HG03469 (cell line): ENCODE data around the gene CIZ1.
A peak's percentile ranks its signal among the peaks of the same experiment; 100 is the strongest.
"Not testable (repeated sequence)": the region's sequence is repeated elsewhere in the genome, so short reads cannot be mapped to it uniquely, and the experiment has no call there.

Experiments
- ATAC-seq: cut with Tn5 transposase; IDR thresholded peaks from one replicate; pipeline ENCODE4 v1.9.1; 2021; ENCODE audit warnings: mild to moderate bottlenecking, moderate library complexity, moderate number of reproducible peaks; ENCODE audit not compliant: unreplicated experiment

CIZ1 gene, protein sequence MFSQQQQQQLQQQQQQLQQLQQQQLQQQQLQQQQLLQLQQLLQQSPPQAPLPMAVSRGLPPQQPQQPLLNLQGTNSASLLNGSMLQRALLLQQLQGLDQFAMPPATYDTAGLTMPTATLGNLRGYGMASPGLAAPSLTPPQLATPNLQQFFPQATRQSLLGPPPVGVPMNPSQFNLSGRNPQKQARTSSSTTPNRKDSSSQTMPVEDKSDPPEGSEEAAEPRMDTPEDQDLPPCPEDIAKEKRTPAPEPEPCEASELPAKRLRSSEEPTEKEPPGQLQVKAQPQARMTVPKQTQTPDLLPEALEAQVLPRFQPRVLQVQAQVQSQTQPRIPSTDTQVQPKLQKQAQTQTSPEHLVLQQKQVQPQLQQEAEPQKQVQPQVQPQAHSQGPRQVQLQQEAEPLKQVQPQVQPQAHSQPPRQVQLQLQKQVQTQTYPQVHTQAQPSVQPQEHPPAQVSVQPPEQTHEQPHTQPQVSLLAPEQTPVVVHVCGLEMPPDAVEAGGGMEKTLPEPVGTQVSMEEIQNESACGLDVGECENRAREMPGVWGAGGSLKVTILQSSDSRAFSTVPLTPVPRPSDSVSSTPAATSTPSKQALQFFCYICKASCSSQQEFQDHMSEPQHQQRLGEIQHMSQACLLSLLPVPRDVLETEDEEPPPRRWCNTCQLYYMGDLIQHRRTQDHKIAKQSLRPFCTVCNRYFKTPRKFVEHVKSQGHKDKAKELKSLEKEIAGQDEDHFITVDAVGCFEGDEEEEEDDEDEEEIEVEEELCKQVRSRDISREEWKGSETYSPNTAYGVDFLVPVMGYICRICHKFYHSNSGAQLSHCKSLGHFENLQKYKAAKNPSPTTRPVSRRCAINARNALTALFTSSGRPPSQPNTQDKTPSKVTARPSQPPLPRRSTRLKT

DNA sequence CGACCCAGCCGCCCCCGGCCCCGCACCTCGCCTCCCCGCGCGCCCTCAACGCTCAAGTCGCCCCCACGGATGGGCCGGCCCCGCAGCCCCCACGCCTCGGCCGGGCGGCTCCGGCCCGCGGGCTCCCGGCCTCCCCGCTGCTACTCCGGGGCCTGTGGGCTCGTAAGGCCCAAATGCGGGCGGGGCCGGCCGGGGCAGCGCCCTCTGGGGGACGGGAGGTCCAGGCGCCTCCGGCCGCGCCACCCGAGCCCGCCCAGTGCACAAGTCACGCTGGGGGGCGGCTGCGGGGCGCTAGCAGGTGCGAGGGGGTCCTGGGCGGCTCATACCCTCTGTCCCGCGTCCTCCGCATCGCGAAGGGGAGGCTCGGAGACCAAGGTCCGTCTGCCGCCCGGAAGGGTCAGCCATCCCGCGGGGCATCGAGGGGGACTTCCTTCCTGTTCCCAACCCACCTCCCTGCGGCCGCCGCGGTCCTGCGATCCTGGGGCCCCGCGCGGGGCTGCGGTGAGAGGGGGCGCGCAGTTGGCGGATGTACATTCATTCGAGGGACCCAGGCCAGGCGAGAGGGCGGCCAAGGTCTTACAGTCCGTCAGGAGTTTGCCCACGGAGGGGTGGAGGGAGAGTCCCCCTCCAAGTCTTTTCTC, at the start of gene CIZ1:
TSS of gene CIZ1 (minus strand) at position 167 of the 641 bp plus-strand sequence. CDS start 715 bp downstream, outside the sequence.
- ATAC-seq, result peak; percentile 53

DNA sequence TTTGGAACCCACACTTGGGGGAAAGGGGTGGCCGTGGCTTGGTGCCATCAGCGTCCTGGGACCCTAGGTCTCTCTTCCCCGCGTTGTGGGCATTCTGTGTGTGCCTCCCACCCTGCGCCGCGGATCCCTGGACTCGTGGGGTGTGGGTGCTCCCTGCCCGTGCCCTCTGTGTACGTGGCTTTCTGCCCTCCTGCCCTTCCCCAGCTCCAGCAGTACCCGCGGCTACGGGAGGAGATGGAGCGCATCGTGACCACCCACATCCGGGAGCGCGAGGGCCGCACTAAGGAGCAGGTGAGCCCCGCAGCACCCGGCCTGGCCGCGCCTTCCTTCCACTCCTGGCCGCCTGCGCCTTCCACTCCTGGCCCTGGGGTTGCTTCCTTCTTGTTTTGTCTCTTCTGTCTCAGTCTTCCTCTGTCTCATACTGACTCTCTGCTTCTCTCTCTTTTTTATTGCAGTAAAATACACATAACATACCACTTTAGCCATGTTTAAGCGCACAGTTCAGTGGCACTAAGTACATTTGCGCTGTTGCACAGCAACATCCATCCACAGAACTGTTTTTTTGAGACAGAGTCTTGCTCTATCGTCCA, 42.5 kb upstream of the CIZ1 start:
- ATAC-seq, result no peak

DNA sequence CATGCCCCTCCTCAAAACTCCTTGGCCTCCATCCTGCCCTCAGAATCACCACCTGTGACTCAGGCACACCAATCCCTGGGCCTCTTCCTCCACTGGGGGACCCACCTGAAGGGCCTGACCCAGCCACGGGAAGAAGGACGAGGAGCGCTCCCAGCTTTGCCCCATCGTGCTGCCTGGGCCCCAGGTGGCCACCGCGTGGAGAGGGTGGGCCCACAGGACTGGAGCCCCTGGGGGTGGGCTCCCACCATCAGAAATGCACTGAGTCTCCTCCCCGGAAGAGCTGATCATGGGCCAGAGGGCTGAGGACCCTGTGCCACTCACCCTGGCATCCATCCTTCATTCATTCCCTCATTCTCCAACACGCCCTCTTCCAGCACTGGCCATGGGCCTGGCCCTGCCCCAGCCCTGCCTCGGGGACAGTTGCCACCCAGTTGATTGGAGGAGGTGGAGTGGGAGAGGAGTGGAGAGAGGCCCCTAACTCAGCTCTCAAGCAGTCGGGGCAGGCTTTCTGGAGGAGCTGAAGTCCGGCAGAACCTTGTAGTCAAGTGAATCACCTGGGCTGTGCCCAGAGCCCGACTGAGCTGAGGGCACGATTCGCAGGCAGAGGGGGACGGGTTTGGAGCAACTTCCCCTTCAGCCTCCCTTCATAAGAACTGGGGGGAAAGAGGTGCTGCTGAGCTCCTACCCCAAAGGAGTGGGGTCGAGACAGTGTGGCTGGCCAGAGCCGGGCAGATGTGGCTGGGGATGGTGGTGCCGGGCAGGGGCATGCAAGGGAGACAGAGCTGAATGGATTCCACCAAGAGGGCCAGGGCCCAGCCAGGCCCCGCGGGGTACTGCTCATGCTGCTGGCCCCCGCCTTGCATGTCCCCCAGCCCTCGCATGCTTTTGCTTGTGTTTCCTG, 41.4 kb upstream of the CIZ1 start:
- ATAC-seq, result no peak

DNA sequence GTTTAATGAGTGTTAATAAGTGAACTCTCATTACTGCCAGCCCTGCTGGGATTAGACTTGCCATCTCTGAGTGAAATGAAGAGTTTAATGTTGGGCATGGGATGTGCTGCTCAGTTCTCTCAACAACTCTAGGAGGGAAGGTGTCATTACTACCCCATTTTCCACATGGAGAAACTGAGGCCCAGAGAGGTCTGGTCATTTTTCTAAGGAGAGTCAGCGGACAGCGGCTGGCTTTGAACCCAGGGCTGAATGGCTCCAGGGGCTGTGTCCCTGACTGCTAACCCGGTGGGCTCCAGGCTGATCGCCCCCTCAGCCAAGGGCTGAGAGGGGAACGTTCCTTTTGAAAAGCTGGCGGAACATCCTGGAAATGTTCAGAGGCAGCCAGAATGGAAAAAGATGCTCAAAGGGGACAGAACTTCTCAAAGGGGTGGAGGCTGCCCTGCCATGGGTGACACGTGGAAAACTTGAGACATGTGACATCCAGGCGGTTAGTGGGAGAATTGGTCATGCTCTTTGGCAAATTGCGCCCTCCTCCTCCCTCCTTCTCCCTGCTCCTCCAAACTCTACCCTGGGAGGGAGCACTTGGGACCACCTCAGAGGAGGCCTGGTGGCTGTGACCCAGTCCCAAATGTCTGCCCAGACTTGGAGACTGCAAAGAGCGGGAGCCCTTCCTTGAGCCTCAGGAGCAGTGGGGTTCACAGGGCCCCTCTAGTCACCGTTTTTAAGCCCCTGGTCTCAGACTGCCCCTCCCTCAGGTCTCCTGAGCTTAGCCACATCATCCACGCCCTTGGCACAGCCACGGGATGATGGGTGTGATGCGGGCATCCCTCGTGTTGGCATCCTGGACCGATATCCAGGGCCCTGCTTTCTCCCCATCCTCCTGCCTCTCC, 40.5 kb upstream of the CIZ1 start:
- ATAC-seq, result no peak

DNA sequence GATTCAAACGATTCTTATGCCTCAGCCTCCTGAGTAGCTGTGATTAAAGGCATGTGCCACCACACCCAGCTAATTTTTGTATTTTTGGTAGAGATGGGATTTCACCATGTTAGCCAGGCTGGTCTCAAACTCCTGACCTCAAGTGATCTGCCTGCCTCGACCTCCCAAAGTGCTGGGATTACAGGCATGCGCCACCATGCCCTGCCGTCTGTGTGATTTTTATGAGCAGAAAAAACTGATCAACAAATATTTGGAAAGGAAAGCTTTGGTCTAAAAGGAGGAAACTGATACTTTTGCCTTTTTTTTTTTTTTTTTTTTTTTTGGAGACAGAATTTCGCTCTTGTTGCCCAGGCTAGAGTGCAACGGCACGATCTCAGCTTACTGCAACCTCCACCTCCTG, 39.5 kb upstream of the CIZ1 start:
- not testable (repeated sequence) for ATAC-seq

DNA sequence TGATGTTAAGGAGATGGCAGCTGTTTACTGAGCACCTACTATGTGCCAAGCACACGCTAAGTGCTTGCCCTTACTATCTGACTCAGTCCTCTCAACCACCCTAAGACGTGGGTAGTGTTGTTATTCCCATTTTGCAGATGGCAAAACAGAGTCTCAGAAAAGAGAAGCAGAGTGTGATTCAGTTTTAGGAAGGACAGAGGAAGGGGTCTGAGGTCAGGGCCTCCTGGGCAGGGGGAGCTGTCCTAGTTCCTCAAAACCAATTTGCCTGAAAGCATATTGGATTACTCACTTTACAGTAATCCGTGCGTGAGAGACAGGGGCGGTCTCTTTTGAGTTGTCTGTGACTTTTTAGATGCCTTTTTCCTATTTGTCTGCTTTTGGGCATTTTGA, 35.0 kb upstream of the CIZ1 start:
- no peak for ATAC-seq

DNA sequence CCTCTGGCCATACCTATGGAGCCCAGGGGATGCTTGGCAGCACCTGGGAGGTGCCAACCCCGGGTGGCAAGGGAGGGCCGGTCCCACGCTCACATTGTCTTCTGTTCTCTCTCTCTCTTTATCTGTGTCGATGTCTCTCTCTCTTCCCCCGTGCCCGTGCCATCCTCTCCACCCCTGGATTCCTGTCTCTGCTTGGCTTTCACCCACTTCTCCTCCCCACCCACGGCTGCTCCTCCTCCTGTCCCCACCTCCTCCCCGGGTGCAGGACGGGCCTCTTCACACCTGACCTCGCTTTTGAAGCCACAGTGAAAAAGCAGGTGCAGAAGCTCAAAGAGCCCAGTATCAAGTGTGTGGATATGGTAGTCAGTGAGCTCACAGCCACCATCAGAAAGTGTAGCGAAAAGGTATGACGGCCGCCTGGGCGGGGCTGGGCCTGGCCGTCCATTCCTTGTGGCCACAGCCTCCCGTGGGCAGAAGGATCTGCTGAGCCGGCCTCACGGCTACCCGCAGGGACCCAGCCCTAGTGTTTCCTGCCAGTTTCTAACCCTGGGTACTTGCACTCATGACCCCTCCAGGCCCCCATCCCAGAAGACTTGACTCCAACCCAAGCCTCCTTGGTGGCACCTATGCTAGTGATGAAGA, 34.5 kb upstream of the CIZ1 start:
- no peak for ATAC-seq

DNA sequence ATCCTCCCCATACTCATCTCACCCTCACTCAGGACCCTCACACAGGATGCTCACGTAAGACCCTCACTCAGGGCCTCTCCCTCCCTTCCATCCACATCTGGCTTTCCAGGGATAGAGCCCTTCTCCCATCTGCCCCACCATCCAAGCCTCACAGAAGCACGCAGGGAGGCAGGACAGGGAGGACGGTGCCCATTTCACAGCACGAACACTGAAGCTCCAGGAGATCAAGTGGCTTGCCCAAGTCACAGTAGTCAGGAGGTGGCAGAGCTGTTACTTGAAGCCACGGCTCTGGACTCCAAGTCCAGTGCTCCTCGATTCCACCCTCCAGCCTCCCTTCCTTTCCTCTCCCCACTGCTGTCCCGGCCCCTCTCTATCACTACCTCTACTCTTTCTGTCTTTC, 33.5 kb upstream of the CIZ1 start:
- ATAC-seq, result no peak

DNA sequence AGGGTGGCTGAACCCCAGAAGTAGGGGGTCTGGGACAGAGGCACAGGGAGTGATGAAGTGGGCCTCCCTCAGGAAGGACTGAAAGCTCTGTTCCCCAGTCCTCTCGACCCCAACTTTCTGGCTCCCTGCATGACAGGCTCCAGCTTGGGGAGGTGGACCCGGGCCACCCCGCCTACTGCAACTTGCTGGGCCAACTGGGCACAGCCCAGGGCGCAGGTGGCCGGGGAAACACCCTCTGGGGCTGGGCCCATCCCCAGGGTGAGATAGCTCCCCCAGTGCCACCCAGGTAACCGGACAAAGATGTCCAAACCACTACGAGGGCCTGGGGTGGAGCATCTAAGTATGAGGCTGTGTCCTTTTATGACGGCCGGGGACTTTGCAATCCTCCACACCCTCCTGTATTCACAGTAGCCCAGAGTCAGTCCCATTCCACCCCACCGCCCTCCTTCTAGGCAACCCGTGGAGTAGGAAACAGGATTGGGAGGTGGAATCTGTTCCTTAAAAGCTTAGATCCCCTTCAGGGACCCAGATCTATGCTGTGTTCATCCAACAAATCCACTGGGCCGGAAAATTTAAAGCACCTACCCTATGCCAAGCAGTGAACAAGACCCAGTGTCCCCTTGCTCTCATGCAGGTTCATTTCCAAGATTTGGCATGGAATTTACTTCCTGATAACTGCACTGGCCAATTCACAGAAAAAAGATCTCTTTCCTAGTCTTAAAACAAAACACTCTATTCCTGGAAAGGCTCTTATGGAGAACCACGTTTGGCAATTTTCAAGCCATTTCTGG, 31.7 kb upstream of the CIZ1 start:
- no peak for ATAC-seq

DNA sequence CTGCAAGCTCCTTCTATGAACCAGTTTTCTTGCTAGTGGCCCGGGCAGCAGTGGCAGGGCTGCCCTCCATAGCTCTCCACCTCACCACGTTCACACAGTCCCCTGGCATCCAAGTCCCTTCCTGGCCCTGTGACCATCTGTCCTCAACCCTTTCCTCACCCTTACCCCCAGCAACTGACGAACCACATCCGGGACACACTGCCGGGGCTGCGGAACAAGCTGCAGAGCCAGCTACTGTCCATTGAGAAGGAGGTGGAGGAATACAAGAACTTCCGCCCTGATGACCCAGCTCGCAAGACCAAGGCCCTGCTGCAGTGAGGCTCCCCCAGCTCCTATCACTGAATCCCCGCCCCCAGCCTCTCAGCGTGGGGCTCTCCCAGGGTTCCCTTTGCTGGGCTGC, 30.7 kb upstream of the CIZ1 start:
- ATAC-seq, result no peak

DNA sequence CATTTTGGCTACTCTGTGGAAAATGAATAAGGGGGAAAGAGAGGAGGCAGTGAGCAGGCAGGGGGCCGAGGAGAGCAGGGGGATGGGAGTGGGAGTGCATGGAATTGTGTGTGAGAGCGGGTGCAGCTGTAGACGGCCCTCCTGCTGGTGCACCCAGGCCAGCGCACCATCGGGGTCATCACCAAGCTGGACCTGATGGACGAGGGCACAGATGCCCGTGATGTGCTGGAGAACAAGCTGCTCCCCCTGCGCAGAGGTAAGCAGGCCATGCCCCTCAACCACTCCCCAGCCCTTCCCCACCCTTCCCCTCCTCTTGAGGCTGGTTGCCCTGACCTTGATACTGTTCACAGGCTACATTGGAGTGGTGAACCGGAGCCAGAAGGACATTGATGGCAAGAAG, 28.5 kb upstream of the CIZ1 start:
- ATAC-seq, result no peak

DNA sequence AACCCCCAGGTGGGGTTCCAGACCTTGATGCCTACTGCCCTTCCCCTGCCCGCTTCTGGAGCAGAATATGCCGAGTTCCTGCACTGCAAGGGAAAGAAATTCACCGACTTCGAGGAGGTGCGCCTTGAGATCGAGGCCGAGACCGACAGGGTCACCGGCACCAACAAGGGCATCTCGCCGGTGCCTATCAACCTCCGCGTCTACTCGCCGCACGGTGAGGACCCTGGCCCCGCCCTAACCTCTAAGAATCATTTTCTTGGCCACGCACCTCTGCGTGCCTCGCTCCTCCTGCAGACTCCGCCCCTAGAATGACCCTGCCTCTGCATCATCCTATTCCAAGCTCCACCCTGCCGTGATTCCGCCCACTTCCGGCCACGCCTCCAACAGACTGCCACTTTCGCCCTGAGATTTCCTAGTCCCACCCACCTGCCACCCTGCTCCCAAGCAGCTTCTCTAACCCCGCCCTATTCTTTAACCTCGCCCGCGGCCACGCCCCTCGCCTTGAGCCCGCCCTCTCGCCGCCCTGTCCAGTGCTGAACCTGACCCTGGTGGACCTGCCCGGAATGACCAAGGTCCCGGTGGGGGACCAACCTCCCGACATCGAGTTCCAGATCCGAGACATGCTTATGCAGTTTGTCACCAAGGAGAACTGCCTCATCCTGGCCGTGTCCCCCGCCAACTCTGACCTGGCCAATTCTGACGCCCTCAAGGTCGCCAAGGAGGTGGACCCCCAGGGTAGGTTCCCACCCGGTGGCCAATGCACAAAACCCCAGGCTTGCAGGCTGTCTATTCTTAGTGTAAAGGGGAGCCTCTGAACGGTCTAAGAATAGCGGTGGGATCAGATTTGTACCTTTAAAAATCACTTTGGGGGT, 27.4 kb upstream of the CIZ1 start:
- peak; percentile 74 for ATAC-seq

DNA sequence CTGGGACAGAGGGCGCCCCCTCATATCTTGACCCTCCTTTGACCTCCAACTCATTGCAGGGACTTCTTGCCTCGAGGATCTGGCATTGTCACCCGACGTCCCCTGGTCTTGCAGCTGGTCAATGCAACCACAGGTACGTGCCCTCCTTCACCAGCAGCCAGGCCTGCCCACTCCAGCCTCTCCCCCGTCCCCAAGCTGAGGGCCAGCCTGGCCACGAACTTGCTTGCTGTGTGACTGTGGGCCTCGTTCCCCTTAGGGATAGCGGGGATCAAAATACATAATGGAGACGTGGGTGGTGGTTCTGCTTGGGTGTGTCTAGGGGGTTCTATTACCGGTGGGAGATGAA, 26.8 kb upstream of the CIZ1 start:
- ATAC-seq, result no peak

DNA sequence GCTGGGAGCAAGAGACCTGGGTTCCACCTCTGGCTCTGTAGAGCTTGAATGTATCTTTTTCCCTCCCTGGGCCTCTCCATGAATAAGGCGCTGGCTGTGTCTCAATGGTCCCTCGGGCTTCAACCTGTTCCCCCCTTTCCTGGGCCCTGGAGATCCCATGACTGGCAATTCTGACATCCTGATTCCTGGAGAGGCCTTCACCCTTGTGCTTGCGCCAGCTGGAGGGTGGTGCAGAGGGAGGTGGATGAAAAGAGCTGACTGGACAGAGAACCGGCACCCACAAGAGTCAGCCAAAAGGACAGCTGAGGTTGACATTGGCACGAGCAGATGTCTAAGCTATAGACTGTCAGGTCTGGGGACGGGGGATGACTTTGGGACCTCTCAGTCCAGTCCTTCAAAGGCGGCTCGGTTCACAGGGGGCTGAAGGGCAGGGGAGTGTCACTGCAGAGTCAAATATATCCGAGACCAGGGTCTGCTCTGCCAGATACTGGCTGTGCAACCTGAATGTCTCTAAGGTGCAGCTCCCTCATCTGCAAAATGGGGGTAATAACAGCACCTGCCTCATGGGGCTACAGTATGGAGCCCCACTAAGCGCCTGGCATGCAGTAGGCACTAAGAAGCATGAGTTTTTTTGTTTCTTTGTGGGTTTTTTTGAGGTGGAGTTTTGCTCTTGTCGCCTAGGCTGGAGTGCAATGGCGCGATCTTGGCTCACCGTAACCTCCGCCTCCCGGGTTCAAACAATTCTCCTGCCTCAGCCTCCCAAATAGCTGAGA, 25.6 kb upstream of the CIZ1 start:
- no peak for ATAC-seq

DNA sequence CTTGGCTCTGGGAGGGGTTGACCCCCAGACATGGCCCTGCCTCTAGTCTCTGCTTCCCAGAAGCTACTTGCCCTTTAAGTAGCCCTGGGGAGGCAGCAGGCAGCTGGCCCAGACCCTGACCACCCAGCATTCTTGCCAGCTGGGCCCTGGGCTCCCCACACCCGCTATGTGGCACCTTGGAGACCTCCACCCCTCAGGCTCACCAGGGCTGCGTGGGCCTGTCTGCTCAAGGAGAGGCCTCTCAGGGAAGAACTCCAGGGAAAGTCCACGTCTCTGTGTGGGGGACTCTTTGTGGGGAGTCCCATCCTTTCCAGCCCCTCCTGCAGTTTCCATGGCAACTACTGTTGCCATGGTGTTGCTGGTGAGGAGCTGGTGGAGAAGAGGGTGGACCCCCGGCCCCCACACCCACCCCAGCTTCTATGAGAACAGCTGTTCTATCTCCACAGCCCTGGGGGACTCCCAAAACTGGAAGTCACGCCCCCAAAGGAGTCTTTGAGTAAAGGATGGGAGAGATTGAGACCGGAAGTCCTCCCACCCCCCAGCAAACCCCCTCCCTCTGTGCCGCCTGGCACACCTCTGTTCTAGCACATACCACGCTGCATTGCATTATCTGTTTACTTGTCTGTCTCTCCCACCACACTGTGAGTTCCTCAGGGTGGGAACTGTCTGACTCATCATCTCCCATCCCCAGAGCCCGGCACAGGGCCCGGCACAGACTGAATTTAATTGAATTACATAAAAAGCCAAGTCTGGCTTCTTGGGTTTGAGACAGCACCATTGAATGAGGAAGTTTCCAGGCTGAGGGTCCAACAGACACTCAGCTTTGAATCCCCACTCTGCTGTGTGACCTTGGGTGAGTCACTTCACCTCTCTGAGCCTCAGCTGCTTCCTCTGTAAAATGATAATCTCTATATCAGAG, 24.4 kb upstream of the CIZ1 start:
- no peak for ATAC-seq
